Thyroid gland (tissue), 4 donors: ENCODE data around the gene RHOT1.

Source experiments
- CTCF ChIP-seq, 6 experiments: fragments of 200-600 bp in 3 of 6; fragments of 450-650 bp in 3 of 6; sonication (generic) in 3 of 6; IDR thresholded peaks; one replicate each; pipeline ENCODE4 v1.5.1; 2016 to 2019; ENCODE audit warnings: antibody characterized with exemption in 6 of 6, mild to moderate bottlenecking in 2 of 6, inconsistent platforms in 1 of 6, moderate library complexity in 1 of 6
- POLR2A ChIP-seq, 2 donors: fragments of 450-650 bp; IDR thresholded peaks; one replicate each; pipeline ENCODE4 v1.6.1; 2017; ENCODE audit warnings: antibody characterized with exemption in 2 of 2, mild to moderate bottlenecking in 2 of 2, moderate library complexity in 1 of 2

- TF ChIP-seq POLR2A (IDR thresholded peaks at IDR 0.05) (no peak), CTCF (IDR thresholded peaks at IDR 0.05) (no peak)
Observed at GRCh38 chr17:32124985-32125847, 17.1 kb upstream of the RHOT1 start.
